HCT116 (cell line): ENCODE measurements around the gene ESRRG. TPM values are rescaled to one million over a fixed set of nuclear protein-coding genes. Genes with fewer than 3 reads are reported as not detected.

Experiments
- ATAC-seq: fragments of 200-7000 bp; cut with Tn5 transposase; 2 replicates; pipeline ENCODE4 v1.9.1; 2020; ENCODE audit warnings: mild to moderate bottlenecking, moderate library complexity
- BruUV-seq: library from RNA; stranded (reverse); fragments of 400-500 nt; replicated peaks from 2 replicates; lab custom pipeline; 2021; lab: Mats Ljungman, UMichigan
- CTCF ChIA-PET: fragments of 300-600 bp; sonication (Branson Sonifier 250); formaldehyde crosslinking; loops from one replicate; lab custom pipeline; 2021; ENCODE audit warnings: antibody characterized with exemption; lab: Charles Lee
- POLR2A ChIA-PET: fragments of 300-600, 350-600 bp; sonication (Branson Sonifier 250); formaldehyde crosslinking; loops from one replicate; lab custom pipeline; 2021; ENCODE audit warnings: antibody characterized with exemption; lab: Charles Lee
- RAD21 ChIA-PET, 2 experiments: fragments of 300-600 bp; sonication (Branson Sonifier 250); formaldehyde crosslinking; loops; one replicate each; lab custom pipeline; 2023; ENCODE audit warnings: low total read pairs in 2 of 2; ENCODE audit not compliant: uncharacterized antibody in 2 of 2, unreplicated experiment in 2 of 2, low non-redundant PET in 1 of 2; lab: Charles Lee
- DNase-seq: peaks from one replicate; pipeline ENCODE4 v3.0.0-alpha.2; 2010; ENCODE audit warnings: low read depth, low spot score
- H2AFZ ChIP-seq: fragments of 200-600 bp; shearing (Covaris generic), sonication (generic); 2 replicates; pipeline ENCODE4 v1.6.1; 2017; ENCODE audit warnings: low read depth, mixed run types, mixed read lengths, antibody characterized with exemption, low read length; ENCODE audit not compliant: poor library complexity, severe bottlenecking
- H3K27ac ChIP-seq: 2 replicates; pipeline ENCODE4 v1.5.1; 2012; ENCODE audit warnings: low read depth, low read length
- H3K27me3 ChIP-seq: fragments of 200-600 bp; sonication (generic); 2 replicates; pipeline ENCODE4 v1.6.1; 2016; ENCODE audit warnings: mixed run types, low read length, mixed read lengths; ENCODE audit not compliant: insufficient read depth
- H3K36me3 ChIP-seq, 2 experiments: fragments of 200-500 bp in 1 of 2; fragments of 200-600 bp in 1 of 2; sonication (Bioruptor generic) in 1 of 2; sonication (generic) in 1 of 2; 2 replicates each; pipeline versions ENCODE4 v1.5.1 to v1.6.1; 2014 to 2016; ENCODE audit warnings: low read length in 2 of 2, inconsistent platforms in 1 of 2, mixed read lengths in 1 of 2, mixed run types in 1 of 2; ENCODE audit not compliant: insufficient read depth in 2 of 2, control insufficient read depth in 1 of 2
- H3K4me1 ChIP-seq, 2 experiments: fragments of 200-600 bp in 1 of 2; sonication (generic) in 1 of 2; 2 replicates each; pipeline versions ENCODE4 v1.5.1 to v1.6.1; 2012 to 2017; ENCODE audit warnings: low read length in 2 of 2, inconsistent platforms in 1 of 2, mild to moderate bottlenecking in 1 of 2, mixed read lengths in 1 of 2, mixed run types in 1 of 2, moderate library complexity in 1 of 2; ENCODE audit not compliant: insufficient read depth in 2 of 2, control insufficient read depth in 1 of 2
- H3K4me2 ChIP-seq: fragments of 200-600 bp; sonication (generic); 2 replicates; pipeline ENCODE4 v1.6.1; 2017; ENCODE audit warnings: mixed run types, low read length, mixed read lengths
- H3K4me3 ChIP-seq, 2 experiments: fragments of 200-600 bp in 1 of 2; sonication (generic) in 1 of 2; replicated peaks in 1 of 2; 2 replicates each; pipeline ENCODE4 v1.5.1; 2011 to 2016; ENCODE audit warnings: low read length in 2 of 2, control low read depth in 1 of 2, low read depth in 1 of 2, mild to moderate bottlenecking in 1 of 2, mixed read lengths in 1 of 2, mixed run types in 1 of 2
- H3K79me2 ChIP-seq: fragments of 200-600 bp; sonication (generic); 2 replicates; pipeline ENCODE4 v1.6.1; 2017; ENCODE audit warnings: mild to moderate bottlenecking, mixed run types, low read length, moderate library complexity, mixed read lengths; ENCODE audit not compliant: insufficient read depth
- H3K9ac ChIP-seq: fragments of 200-600 bp; sonication (generic); 2 replicates; pipeline ENCODE4 v1.6.1; 2016; ENCODE audit warnings: low read length, mixed read lengths
- H3K9me2 ChIP-seq: fragments of 200-600 bp; sonication (generic), shearing (Covaris generic); 2 replicates; pipeline ENCODE4 v1.6.1; 2017; ENCODE audit warnings: mixed run types, mild to moderate bottlenecking, moderate library complexity; ENCODE audit not compliant: insufficient read depth
- H3K9me3 ChIP-seq, 2 experiments: fragments of 200-500 bp in 1 of 2; fragments of 200-600 bp in 1 of 2; sonication (Bioruptor generic) in 1 of 2; sonication (generic) in 1 of 2; 2 replicates each; pipeline ENCODE4 v1.6.1; 2014 to 2017; ENCODE audit warnings: low read length in 2 of 2, mixed read lengths in 2 of 2, inconsistent platforms in 1 of 2, low read depth in 1 of 2, mild to moderate bottlenecking in 1 of 2, mixed run types in 1 of 2, moderate library complexity in 1 of 2; ENCODE audit not compliant: control insufficient read depth in 1 of 2, insufficient read depth in 1 of 2
- H4K20me1 ChIP-seq: fragments of 200-600 bp; sonication (generic), shearing (Covaris generic); 2 replicates; pipeline ENCODE4 v1.6.1; 2017; ENCODE audit warnings: mixed run types, mild to moderate bottlenecking, moderate library complexity; ENCODE audit not compliant: insufficient read depth
- FOSL1 ChIP-seq: IDR thresholded peaks from 2 replicates; pipeline ENCODE4 v1.6.1; 2012; ENCODE audit warnings: low read depth
- POLR2AphosphoS5 ChIP-seq: IDR thresholded peaks from 2 replicates; pipeline ENCODE4 v1.6.1; 2011; ENCODE audit warnings: mild to moderate bottlenecking, low read depth, low read length, moderate library complexity
- SIN3A ChIP-seq: IDR thresholded peaks from 2 replicates; pipeline ENCODE4 v1.6.1; 2012; ENCODE audit warnings: low read depth
- SP1 ChIP-seq: IDR thresholded peaks from 2 replicates; pipeline ENCODE4 v1.6.1; 2012; ENCODE audit warnings: low read depth
- SRF ChIP-seq: IDR thresholded peaks from 2 replicates; pipeline ENCODE4 v1.6.1; 2012; ENCODE audit warnings: low read depth
- intact Hi-C: fragments of 100-400 bp; cut with micrococcal nuclease; formaldehyde crosslinking; loops from 2 replicates; pipeline ENCODE4 v1.10.0; 2022
- total RNA-seq: library from RNA; stranded (reverse); gene quantifications from one replicate; pipeline ENCODE4 v1.2.1, GENCODE V29; 2021; ENCODE audit not compliant: unreplicated experiment
- TF ChIP-seq, protein P1 (sequence below), 3 experiments: fragments of 200-600 bp in 1 of 3; sonication (generic) in 1 of 3; IDR thresholded peaks in 2 of 3; conservative IDR thresholded peaks in 1 of 3; 2 replicates each; pipeline ENCODE4 v1.5.1; 2012 to 2017; ENCODE audit warnings: low read depth in 2 of 3, low read length in 2 of 3, antibody characterized with exemption in 1 of 3, borderline replicate concordance in 1 of 3, control low read depth in 1 of 3, mild to moderate bottlenecking in 1 of 3, mixed read lengths in 1 of 3, mixed run types in 1 of 3, moderate library complexity in 1 of 3; ENCODE audit not compliant: insufficient read depth in 1 of 3

The ESRRG gene
- total RNA-seq, 1 experiment from 2014 or later, result not detected

DNA sequence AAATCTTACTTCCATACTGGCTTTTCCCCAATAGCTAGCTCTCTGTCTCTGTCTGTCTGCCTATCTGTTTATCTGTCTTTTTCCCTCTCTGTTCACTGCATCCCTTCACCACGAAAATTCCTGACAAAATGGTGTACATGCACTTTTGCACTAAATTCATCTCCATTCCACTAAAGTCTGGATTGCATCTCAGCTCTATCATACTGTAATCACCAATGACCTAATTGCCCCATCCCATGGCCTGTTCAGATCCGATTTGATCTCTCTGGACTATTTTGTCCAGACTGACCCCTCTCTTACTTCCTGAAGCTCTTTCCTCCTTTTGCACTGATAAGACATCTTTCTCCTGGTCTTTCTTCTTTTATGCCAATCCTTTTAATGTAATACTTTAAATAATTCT is 187.5 kb downstream of the ESRRG start:
- CTCF ChIA-PET, result no interaction called here
- RAD21 ChIA-PET, result no interaction called here
- Histone ChIP-seq H3K36me3 (no peaks in the 10 kb centered on the region), H3K27me3 (no peaks in the 10 kb centered on the region), H3K9ac (no peak overlapping the region), H3K4me3 (no peak overlapping the region), H4K20me1 (no peaks in the 10 kb centered on the region; the same call in 1 of the 2 replicates), H3K9me2 (no peaks in the 10 kb centered on the region), H3K27ac (no peak overlapping the region), H3K79me2 (no peaks in the 10 kb centered on the region)
- DNase-seq, result no peak
- no TSS peak for BruUV-seq
- intact Hi-C loops, result no loop called here
- POLR2A ChIA-PET, result no interaction called here
- TF ChIP-seq, protein P1, sequence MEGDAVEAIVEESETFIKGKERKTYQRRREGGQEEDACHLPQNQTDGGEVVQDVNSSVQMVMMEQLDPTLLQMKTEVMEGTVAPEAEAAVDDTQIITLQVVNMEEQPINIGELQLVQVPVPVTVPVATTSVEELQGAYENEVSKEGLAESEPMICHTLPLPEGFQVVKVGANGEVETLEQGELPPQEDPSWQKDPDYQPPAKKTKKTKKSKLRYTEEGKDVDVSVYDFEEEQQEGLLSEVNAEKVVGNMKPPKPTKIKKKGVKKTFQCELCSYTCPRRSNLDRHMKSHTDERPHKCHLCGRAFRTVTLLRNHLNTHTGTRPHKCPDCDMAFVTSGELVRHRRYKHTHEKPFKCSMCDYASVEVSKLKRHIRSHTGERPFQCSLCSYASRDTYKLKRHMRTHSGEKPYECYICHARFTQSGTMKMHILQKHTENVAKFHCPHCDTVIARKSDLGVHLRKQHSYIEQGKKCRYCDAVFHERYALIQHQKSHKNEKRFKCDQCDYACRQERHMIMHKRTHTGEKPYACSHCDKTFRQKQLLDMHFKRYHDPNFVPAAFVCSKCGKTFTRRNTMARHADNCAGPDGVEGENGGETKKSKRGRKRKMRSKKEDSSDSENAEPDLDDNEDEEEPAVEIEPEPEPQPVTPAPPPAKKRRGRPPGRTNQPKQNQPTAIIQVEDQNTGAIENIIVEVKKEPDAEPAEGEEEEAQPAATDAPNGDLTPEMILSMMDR (IDR thresholded peaks at IDR 0.05 in 2 of 3, conservative IDR thresholded peaks at IDR 0.05 in 1 of 3; ENCODE audit: borderline replicate concordance in 1 of 3, insufficient read depth in 1 of 3, low read depth in 2 of 3, low read length in 2 of 3), result no peak
- TF ChIP-seq POLR2AphosphoS5 (no peak), SP1 (no peak)
- TF ChIP-seq, all 23 proteins: peak for 0
- no peak overlapping the region for H2AFZ ChIP-seq
- no peaks in the 10 kb centered on the region for H3K4me1 ChIP-seq
- peaks cover 3 to 8% of the 10 kb centered on the region in 2 experiments; a peak in 2 of 4 replicates for H3K9me3 ChIP-seq
- ATAC-seq, result no peak
- H3K4me2 ChIP-seq, result no peak overlapping the region

DNA sequence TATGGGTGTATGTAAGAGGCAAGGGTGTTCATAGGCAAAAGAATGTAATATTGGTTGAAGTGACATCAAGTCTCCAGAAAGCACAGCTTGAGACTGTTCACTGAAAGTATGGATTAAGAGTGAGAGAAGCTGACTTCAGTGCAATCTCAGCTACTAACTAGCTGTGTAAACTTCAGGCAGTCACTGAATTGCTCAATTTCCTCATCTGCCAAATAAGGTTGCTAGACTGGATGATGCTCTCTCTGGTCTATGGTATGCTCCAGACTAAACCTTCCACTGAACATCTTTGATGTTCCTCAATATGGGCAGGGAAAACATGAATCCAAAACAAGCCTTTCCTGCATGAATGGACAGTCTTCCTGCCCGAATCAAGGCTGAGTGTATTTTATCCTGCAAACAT is 188.2 kb downstream of the ESRRG start:
- TF ChIP-seq FOSL1 (no peak), SRF (no peak), SIN3A (no peak)
- ATAC-seq (no peak), DNase-seq (no peak)
- Histone ChIP-seq H3K4me1 (no peaks in the 10 kb centered on the region), H3K4me3 (no peak overlapping the region), H3K36me3 (no peaks in the 10 kb centered on the region), H3K79me2 (no peaks in the 10 kb centered on the region), H3K9ac (no peak overlapping the region), H3K9me2 (no peaks in the 10 kb centered on the region), H2AFZ (no peak overlapping the region), H3K4me2 (no peak overlapping the region), H3K27ac (no peak overlapping the region), H4K20me1 (no peaks in the 10 kb centered on the region; the same call in 1 of the 2 replicates), H3K9me3 (peaks cover 3 to 8% of the 10 kb centered on the region in 2 experiments; a peak in 2 of 4 replicates), H3K27me3 (no peaks in the 10 kb centered on the region)
- ChIA-PET POLR2A (no interaction called here), RAD21 (no interaction called here), CTCF (no interaction called here)
- BruUV-seq, result no TSS peak
- intact Hi-C loops, result no loop called here
